PFSK-1 (cell line): ENCODE results near the gene SCAF4.

Experiments
- FOXP2 ChIP-seq: optimal IDR thresholded peaks from 2 replicates; pipeline ENCODE3; 2011; ENCODE audit warnings: borderline replicate concordance, control low read depth, inconsistent platforms; ENCODE audit not compliant: insufficient read depth; ENCODE audit errors: extremely low read length, extremely low read depth
- POLR2AphosphoS5 ChIP-seq: IDR thresholded peaks from 2 replicates; pipeline ENCODE4 v1.6.1; 2012; ENCODE audit warnings: low read depth, mild to moderate bottlenecking, control low read depth, low read length, moderate library complexity
- REST ChIP-seq, 2 experiments: IDR thresholded peaks; 2 replicates each; pipeline versions ENCODE4 v1.6.1 to v1.8.0; 2011 to 2012; ENCODE audit warnings: low read depth in 2 of 2, low read length in 2 of 2, control low read depth in 1 of 2, inconsistent platforms in 1 of 2, mild to moderate bottlenecking in 1 of 2, moderate library complexity in 1 of 2; ENCODE audit not compliant: insufficient read depth in 1 of 2
- SIN3A ChIP-seq: IDR thresholded peaks from 2 replicates; pipeline ENCODE4 v1.6.1; 2012; ENCODE audit warnings: mild to moderate bottlenecking, low read length, moderate library complexity, borderline replicate concordance; ENCODE audit not compliant: insufficient read depth
- TAF1 ChIP-seq: IDR thresholded peaks from 2 replicates; pipeline ENCODE4 v1.6.1; 2012; ENCODE audit warnings: low read length, control low read depth, borderline replicate concordance; ENCODE audit not compliant: insufficient read depth

SCAF4 gene

GRCh38 chr21:31726407-31726806, 5.5 kb downstream of the SCAF4 start:
- TF ChIP-seq POLR2AphosphoS5 (no peak), TAF1 (no peak), FOXP2 (no peak), REST (IDR thresholded peaks at IDR 0.05; ENCODE audit: insufficient read depth in 1 of 2, low read depth in 2 of 2, low read length in 2 of 2) (no peak), SIN3A (no peak)

GRCh38 chr21:31725202-31725839, 6.6 kb downstream of the SCAF4 start:
- no peak for TF ChIP-seq SIN3A
- TF ChIP-seq REST (IDR thresholded peaks at IDR 0.05; ENCODE audit: insufficient read depth in 1 of 2, low read depth in 2 of 2, low read length in 2 of 2), result no peak
- no peak for TF ChIP-seq TAF1
- no peak for TF ChIP-seq FOXP2
- TF ChIP-seq POLR2AphosphoS5, result no peak

GRCh38 chr21:31724552-31724951, 7.4 kb downstream of the SCAF4 start:
- no peak for TF ChIP-seq REST (IDR thresholded peaks at IDR 0.05; ENCODE audit: insufficient read depth in 1 of 2, low read depth in 2 of 2, low read length in 2 of 2)
- no peak for TF ChIP-seq SIN3A
- TF ChIP-seq TAF1, result no peak
- TF ChIP-seq POLR2AphosphoS5, result no peak
- TF ChIP-seq FOXP2, result no peak

GRCh38 chr21:31721381-31721780, 10.5 kb downstream of the SCAF4 start:
- TF ChIP-seq SIN3A, result no peak
- no peak for TF ChIP-seq POLR2AphosphoS5
- no peak for TF ChIP-seq REST (IDR thresholded peaks at IDR 0.05; ENCODE audit: insufficient read depth in 1 of 2, low read depth in 2 of 2, low read length in 2 of 2)
- no peak for TF ChIP-seq TAF1
- no peak for TF ChIP-seq FOXP2

- no peak for TF ChIP-seq SIN3A
These were observed 11.2 kb downstream of the SCAF4 start for GRCh38 chr21:31720739-31721138.
